GM12878 (cell line): Measurements from ENCODE around the gene RAE1. TPM values are rescaled to one million over a fixed set of nuclear protein-coding genes. Genes with fewer than 3 reads are reported as not detected.

Experiments used
- ATF7 ChIP-seq: fragments of 450-650 bp; IDR thresholded peaks from 2 replicates; pipeline ENCODE4 v1.6.1; 2016; ENCODE audit warnings: low read depth, mild to moderate bottlenecking
- CBX5 ChIP-seq: sonication (generic); IDR thresholded peaks from 2 replicates; pipeline ENCODE4 v1.6.1; 2016; ENCODE audit warnings: low read depth, moderate library complexity, mild to moderate bottlenecking, inconsistent platforms
- ESRRA ChIP-seq: IDR thresholded peaks from 2 replicates; pipeline ENCODE4 v1.6.1; 2012; ENCODE audit warnings: mild to moderate bottlenecking, low read length, improper control_type of control experiment
- GABPA ChIP-seq: IDR thresholded peaks from 2 replicates; pipeline ENCODE4 v1.6.1; 2014; ENCODE audit warnings: antibody characterized with exemption, low read depth, mild to moderate bottlenecking, inconsistent platforms
- GATAD2B ChIP-seq: fragments of 450-650 bp; conservative IDR thresholded peaks from 2 replicates; pipeline ENCODE4 v1.6.1; 2017; ENCODE audit warnings: low read depth, mild to moderate bottlenecking, moderate library complexity
- IKZF2 ChIP-seq, 2 experiments: fragments of 450-650 bp; IDR thresholded peaks; 2 replicates each; pipeline ENCODE4 v1.6.1; 2017; ENCODE audit warnings: mild to moderate bottlenecking in 2 of 2, moderate library complexity in 2 of 2
- IRF4 ChIP-seq: IDR thresholded peaks from 2 replicates; pipeline ENCODE4 v1.6.1; 2011; ENCODE audit warnings: low read depth, low read length
- KLF5 ChIP-seq: fragments of 450-650 bp; IDR thresholded peaks from 2 replicates; pipeline ENCODE4 v1.6.1; 2014; ENCODE audit warnings: mild to moderate bottlenecking; ENCODE audit not compliant: partially characterized antibody
- LARP7 ChIP-seq: fragments of 450-650 bp; IDR thresholded peaks from 2 replicates; pipeline ENCODE4 v1.6.1; 2017; ENCODE audit warnings: mild to moderate bottlenecking
- PAX5 ChIP-seq: IDR thresholded peaks from 2 replicates; pipeline ENCODE4 v1.6.1; 2011; ENCODE audit warnings: low read depth, low read length, borderline replicate concordance
- SMAD5 ChIP-seq: IDR thresholded peaks from 2 replicates; pipeline ENCODE4 v1.6.1; 2016; ENCODE audit warnings: antibody characterized with exemption, low read depth
- TAF1 ChIP-seq: IDR thresholded peaks from 2 replicates; pipeline ENCODE4 v1.6.1; 2011; ENCODE audit warnings: mild to moderate bottlenecking, low read depth, low read length, borderline replicate concordance
- polyA plus RNA-seq, 11 experiments: library from polyadenylated mRNA; depleted of rRNA in 4 of 11; unstranded in 6 of 11; stranded (reverse) in 5 of 11; fragments of >200 nt; fragmentation: Nextera tagmentation in 4 of 11; fragmentation: Illumina TruSeq in 1 of 11; extraction: Ambion mirVana in 4 of 11; extraction: Trizol in 1 of 11; gene quantifications; 1 replicate in 1 of 11; 2 replicates in 10 of 11; pipeline versions ENCODE4 v1.2.1 to v1.2.3, GENCODE V29; 2011 to 2016; ENCODE audit warnings: inconsistent platforms in 2 of 11, missing spikeins in 2 of 11, low read depth in 1 of 11
- total RNA-seq, 4 experiments: library from RNA; depleted of rRNA in 3 of 4; stranded (reverse); fragments of >200 nt in 3 of 4; fragmentation: Illumina TruSeq in 1 of 4; extraction: Trizol in 1 of 4; gene quantifications; 2 replicates each; pipeline versions ENCODE4 v1.2.1 to v1.2.3, GENCODE V29; 2013 to 2021
- TF ChIP-seq, protein P1 (sequence below): fragments of 450-650 bp; IDR thresholded peaks from 2 replicates; pipeline ENCODE4 v1.6.1; 2016; ENCODE audit warnings: mild to moderate bottlenecking
- TF ChIP-seq, protein P2 (sequence below): fragments of 450-650 bp; IDR thresholded peaks from 2 replicates; pipeline ENCODE4 v1.6.1; 2017; ENCODE audit warnings: mild to moderate bottlenecking, moderate library complexity

The RAE1 gene
- total and polyA plus RNA-seq, 10 of the 15 experiments (the other 5 are each of a cell fraction or from before 2014, with no cell fraction given): 28.7 to 107 (median 49.3) TPM

DNA sequence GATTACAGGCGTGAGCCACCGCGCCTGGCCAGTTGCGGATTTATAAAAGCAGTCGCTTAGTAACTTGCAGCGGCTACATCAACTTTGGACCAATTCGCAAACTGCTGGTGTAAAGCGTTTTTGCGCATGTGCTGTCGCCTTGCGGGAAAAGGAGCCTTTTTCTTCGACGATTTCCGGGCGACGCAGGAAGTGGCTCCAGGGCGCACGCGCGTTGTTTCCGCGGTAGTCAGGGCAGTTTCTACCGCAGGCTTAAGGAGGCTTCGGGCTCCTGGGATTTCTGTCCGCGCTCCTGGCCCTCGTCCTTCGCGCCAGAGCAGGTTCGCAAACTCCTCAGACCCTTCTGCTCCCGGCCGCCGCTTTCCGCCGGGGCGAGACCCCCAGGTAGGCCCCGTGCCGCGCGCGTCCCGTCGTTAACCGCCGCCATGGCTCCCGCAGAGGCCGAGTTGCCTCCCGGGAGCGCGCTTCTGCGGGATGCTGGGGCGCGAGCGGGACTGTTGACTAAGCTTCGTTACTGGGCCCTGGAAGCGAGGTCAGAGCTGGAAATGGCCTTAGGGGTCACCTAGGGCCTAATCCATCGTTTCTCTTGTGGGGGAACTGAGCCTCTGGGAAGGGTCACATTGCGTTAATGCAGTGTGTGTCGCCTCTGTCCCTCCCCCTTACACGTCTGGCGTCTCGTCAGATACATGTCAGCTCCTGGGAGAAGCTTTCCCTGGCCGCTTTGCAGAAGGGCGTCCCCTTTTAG, at the start of gene RAE1 (continued):
- TF ChIP-seq GATAD2B (peak; percentile 61; the same call in 1 of the 2 replicates), IRF4 (no peak), IKZF2 (IDR thresholded peaks at IDR 0.05) (peak in 1 of 2 experiments; percentile 20; a peak in 1 of 4 replicates), GABPA (peak; percentile 91), CBX5 (no peak), LARP7 (peak; percentile 78), ESRRA (no peak), KLF5 (peak; percentile 30), TAF1 (no peak), SMAD5 (no peak), PAX5 (no peak), ATF7 (no peak)
- TF ChIP-seq, protein P1, sequence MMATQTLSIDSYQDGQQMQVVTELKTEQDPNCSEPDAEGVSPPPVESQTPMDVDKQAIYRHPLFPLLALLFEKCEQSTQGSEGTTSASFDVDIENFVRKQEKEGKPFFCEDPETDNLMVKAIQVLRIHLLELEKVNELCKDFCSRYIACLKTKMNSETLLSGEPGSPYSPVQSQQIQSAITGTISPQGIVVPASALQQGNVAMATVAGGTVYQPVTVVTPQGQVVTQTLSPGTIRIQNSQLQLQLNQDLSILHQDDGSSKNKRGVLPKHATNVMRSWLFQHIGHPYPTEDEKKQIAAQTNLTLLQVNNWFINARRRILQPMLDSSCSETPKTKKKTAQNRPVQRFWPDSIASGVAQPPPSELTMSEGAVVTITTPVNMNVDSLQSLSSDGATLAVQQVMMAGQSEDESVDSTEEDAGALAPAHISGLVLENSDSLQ: no peak
- TF ChIP-seq, protein P2, sequence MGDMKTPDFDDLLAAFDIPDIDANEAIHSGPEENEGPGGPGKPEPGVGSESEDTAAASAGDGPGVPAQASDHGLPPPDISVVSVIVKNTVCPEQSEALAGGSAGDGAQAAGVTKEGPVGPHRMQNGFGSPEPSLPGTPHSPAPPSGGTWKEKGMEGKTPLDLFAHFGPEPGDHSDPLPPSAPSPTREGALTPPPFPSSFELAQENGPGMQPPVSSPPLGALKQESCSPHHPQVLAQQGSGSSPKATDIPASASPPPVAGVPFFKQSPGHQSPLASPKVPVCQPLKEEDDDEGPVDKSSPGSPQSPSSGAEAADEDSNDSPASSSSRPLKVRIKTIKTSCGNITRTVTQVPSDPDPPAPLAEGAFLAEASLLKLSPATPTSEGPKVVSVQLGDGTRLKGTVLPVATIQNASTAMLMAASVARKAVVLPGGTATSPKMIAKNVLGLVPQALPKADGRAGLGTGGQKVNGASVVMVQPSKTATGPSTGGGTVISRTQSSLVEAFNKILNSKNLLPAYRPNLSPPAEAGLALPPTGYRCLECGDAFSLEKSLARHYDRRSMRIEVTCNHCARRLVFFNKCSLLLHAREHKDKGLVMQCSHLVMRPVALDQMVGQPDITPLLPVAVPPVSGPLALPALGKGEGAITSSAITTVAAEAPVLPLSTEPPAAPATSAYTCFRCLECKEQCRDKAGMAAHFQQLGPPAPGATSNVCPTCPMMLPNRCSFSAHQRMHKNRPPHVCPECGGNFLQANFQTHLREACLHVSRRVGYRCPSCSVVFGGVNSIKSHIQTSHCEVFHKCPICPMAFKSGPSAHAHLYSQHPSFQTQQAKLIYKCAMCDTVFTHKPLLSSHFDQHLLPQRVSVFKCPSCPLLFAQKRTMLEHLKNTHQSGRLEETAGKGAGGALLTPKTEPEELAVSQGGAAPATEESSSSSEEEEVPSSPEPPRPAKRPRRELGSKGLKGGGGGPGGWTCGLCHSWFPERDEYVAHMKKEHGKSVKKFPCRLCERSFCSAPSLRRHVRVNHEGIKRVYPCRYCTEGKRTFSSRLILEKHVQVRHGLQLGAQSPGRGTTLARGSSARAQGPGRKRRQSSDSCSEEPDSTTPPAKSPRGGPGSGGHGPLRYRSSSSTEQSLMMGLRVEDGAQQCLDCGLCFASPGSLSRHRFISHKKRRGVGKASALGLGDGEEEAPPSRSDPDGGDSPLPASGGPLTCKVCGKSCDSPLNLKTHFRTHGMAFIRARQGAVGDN: peak; percentile 88
